ENCODE data around the gene NTM.

NTM gene

GRCh38 chr11:131498631-131499160 is 128.3 kb downstream of the NTM start:
- TF ChIP-seq EZH2 (IDR thresholded peaks at IDR 0.05) (no peak), FOXP2 (optimal IDR thresholded peaks at IDR 0.05; ENCODE audit: control extremely low read depth, extremely low read length, insufficient read depth) (no peak), POLR2AphosphoS5 (IDR thresholded peaks at IDR 0.05; ENCODE audit: borderline replicate concordance, low read depth, low read length) (no peak)
- H3K27ac ChIP-seq: no peak overlapping the region
- no peaks in the 10 kb centered on the region for H3K36me3 ChIP-seq (ENCODE audit: insufficient read depth, low read length)
- no peaks in the 10 kb centered on the region for H3K9me3 ChIP-seq (ENCODE audit: low read depth, low read length)
- H3K4me3 ChIP-seq: no peak overlapping the region
- no peak overlapping the region for H3K9ac ChIP-seq (ENCODE audit: insufficient read length)
- no peak for DNase-seq (ENCODE audit: low read depth, low spot score)

- H3K36me3 ChIP-seq (ENCODE audit: insufficient read depth, low read length): no peaks in the 10 kb centered on the region
- H3K4me3 ChIP-seq: no peak overlapping the region
- DNase-seq (ENCODE audit: low read depth, low spot score): no peak
- no peaks in the 10 kb centered on the region for H3K9me3 ChIP-seq (ENCODE audit: low read depth, low read length)
- H3K9ac ChIP-seq (ENCODE audit: insufficient read length): no peak overlapping the region
- TF ChIP-seq POLR2AphosphoS5 (IDR thresholded peaks at IDR 0.05; ENCODE audit: borderline replicate concordance, low read depth, low read length) (no peak), FOXP2 (optimal IDR thresholded peaks at IDR 0.05; ENCODE audit: control extremely low read depth, extremely low read length, insufficient read depth) (no peak), EZH2 (IDR thresholded peaks at IDR 0.05) (no peak)
- no peak overlapping the region for H3K27ac ChIP-seq
These were observed 128.8 kb downstream of the NTM start for GRCh38 chr11:131499199-131499598.

- no peak overlapping the region for H3K9ac ChIP-seq (ENCODE audit: insufficient read length)
These were observed 132.6 kb downstream of the NTM start for GRCh38 chr11:131503017-131503416.

GRCh38 chr11:131504199-131504949 is 134.0 kb downstream of the NTM start:
- H3K27ac ChIP-seq: no peak overlapping the region
- no peak for TF ChIP-seq FOXP2 (optimal IDR thresholded peaks at IDR 0.05; ENCODE audit: control extremely low read depth, extremely low read length, insufficient read depth)
- no peak for TF ChIP-seq EZH2 (IDR thresholded peaks at IDR 0.05)
- no peak for TF ChIP-seq POLR2AphosphoS5 (IDR thresholded peaks at IDR 0.05; ENCODE audit: borderline replicate concordance, low read depth, low read length)
- no peak overlapping the region for H3K9ac ChIP-seq (ENCODE audit: insufficient read length)
- no peak overlapping the region for H3K4me3 ChIP-seq
- no peaks in the 10 kb centered on the region for H3K9me3 ChIP-seq (ENCODE audit: low read depth, low read length)
- DNase-seq (ENCODE audit: low read depth, low spot score): no peak
- no peaks in the 10 kb centered on the region for H3K36me3 ChIP-seq (ENCODE audit: insufficient read depth, low read length)

More at GRCh38 chr11:131503017-131503416, 132.6 kb downstream of the NTM start:
- Histone ChIP-seq H3K36me3 (ENCODE audit: insufficient read depth, low read length) (no peaks in the 10 kb centered on the region), H3K27ac (no peak overlapping the region), H3K4me3 (no peak overlapping the region), H3K9me3 (ENCODE audit: low read depth, low read length) (no peaks in the 10 kb centered on the region)
- DNase-seq (ENCODE audit: low read depth, low spot score): no peak
- TF ChIP-seq FOXP2 (optimal IDR thresholded peaks at IDR 0.05; ENCODE audit: control extremely low read depth, extremely low read length, insufficient read depth): no peak
- no peak for TF ChIP-seq EZH2 (IDR thresholded peaks at IDR 0.05)
- TF ChIP-seq POLR2AphosphoS5 (IDR thresholded peaks at IDR 0.05; ENCODE audit: borderline replicate concordance, low read depth, low read length): no peak

- H3K4me3 ChIP-seq: no peak overlapping the region
- H3K36me3 ChIP-seq (ENCODE audit: insufficient read depth, low read length): no peaks in the 10 kb centered on the region
- no peak overlapping the region for H3K9ac ChIP-seq (ENCODE audit: insufficient read length)
- H3K27ac ChIP-seq: no peak overlapping the region
- TF ChIP-seq FOXP2 (optimal IDR thresholded peaks at IDR 0.05; ENCODE audit: control extremely low read depth, extremely low read length, insufficient read depth) (no peak), EZH2 (IDR thresholded peaks at IDR 0.05) (no peak), POLR2AphosphoS5 (IDR thresholded peaks at IDR 0.05; ENCODE audit: borderline replicate concordance, low read depth, low read length) (no peak)
- H3K9me3 ChIP-seq (ENCODE audit: low read depth, low read length): no peaks in the 10 kb centered on the region
- no peak for DNase-seq (ENCODE audit: low read depth, low spot score)
These were observed 135.9 kb downstream of the NTM start for GRCh38 chr11:131506348-131506747.

- H3K9ac ChIP-seq (ENCODE audit: insufficient read length): no peak overlapping the region
- no peak overlapping the region for H3K27ac ChIP-seq
- no peak for TF ChIP-seq EZH2 (IDR thresholded peaks at IDR 0.05)
- TF ChIP-seq POLR2AphosphoS5 (IDR thresholded peaks at IDR 0.05; ENCODE audit: borderline replicate concordance, low read depth, low read length): no peak
- no peak for TF ChIP-seq FOXP2 (optimal IDR thresholded peaks at IDR 0.05; ENCODE audit: control extremely low read depth, extremely low read length, insufficient read depth)
- no peaks in the 10 kb centered on the region for H3K36me3 ChIP-seq (ENCODE audit: insufficient read depth, low read length)
- no peaks in the 10 kb centered on the region for H3K9me3 ChIP-seq (ENCODE audit: low read depth, low read length)
- H3K4me3 ChIP-seq: no peak overlapping the region
- no peak for DNase-seq (ENCODE audit: low read depth, low spot score)
These were observed 140.2 kb downstream of the NTM start for GRCh38 chr11:131510662-131511061.

GRCh38 chr11:131511794-131512193 is 141.4 kb downstream of the NTM start:
- no peaks in the 10 kb centered on the region for H3K36me3 ChIP-seq (ENCODE audit: insufficient read depth, low read length)
- H3K9me3 ChIP-seq (ENCODE audit: low read depth, low read length): no peaks in the 10 kb centered on the region
- no peak for DNase-seq (ENCODE audit: low read depth, low spot score)
- no peak overlapping the region for H3K4me3 ChIP-seq
- no peak overlapping the region for H3K27ac ChIP-seq
- TF ChIP-seq POLR2AphosphoS5 (IDR thresholded peaks at IDR 0.05; ENCODE audit: borderline replicate concordance, low read depth, low read length) (no peak), FOXP2 (optimal IDR thresholded peaks at IDR 0.05; ENCODE audit: control extremely low read depth, extremely low read length, insufficient read depth) (no peak), EZH2 (IDR thresholded peaks at IDR 0.05) (no peak)
- H3K9ac ChIP-seq (ENCODE audit: insufficient read length): no peak overlapping the region

- TF ChIP-seq EZH2 (IDR thresholded peaks at IDR 0.05) (no peak), POLR2AphosphoS5 (IDR thresholded peaks at IDR 0.05; ENCODE audit: borderline replicate concordance, low read depth, low read length) (no peak), FOXP2 (optimal IDR thresholded peaks at IDR 0.05; ENCODE audit: control extremely low read depth, extremely low read length, insufficient read depth) (no peak)
These were observed 141.8 kb downstream of the NTM start for GRCh38 chr11:131512228-131512627.

More at GRCh38 chr11:131512228-131512627, 141.8 kb downstream of the NTM start:
- no peak for DNase-seq (ENCODE audit: low read depth, low spot score)
- Histone ChIP-seq H3K36me3 (ENCODE audit: insufficient read depth, low read length) (no peaks in the 10 kb centered on the region), H3K27ac (no peak overlapping the region), H3K4me3 (no peak overlapping the region), H3K9ac (ENCODE audit: insufficient read length) (no peak overlapping the region), H3K9me3 (ENCODE audit: low read depth, low read length) (no peaks in the 10 kb centered on the region)
